Activated T-cell treated with anti-CD3 and anti-CD28 coated beads for 24 hours (primary cell): ENCODE data around the gene TRIM4.

ENCODE experiments used
- DNase-seq: peaks from one replicate; pipeline ENCODE4 v3.0.0-alpha.2; 2020; ENCODE audit warnings: low read depth

TRIM4 gene

DNA sequence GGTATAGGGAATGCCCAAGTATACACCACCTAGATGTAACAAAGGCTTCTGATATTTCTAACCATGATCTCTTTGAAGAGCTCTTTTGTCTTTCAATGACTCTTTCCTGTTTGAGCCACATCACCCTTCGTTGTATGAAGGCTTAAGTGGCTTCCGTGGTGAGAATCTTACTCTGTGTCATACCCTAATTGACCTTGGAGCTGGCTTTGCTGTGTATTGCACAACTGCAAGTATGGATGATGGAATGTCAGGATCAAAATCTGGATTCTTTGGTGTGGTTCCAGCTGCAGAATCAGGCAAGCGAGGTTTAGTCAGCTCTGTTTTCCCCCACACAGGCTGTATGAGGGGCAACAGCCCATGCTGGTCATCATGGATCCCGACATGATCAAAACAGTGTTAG is 75.5 kb downstream of the TRIM4 start:
- DNase-seq: no peak

GRCh38 chr7:99842926-99843325 is 76.4 kb downstream of the TRIM4 start:
- DNase-seq: no peak
